Duodenal mucosa (tissue), 2 donors: ENCODE measurements around the gene STX10.
A peak's percentile ranks its signal among the peaks of the same experiment; 100 is the strongest.

Source experiments
- H3K27ac ChIP-seq: one replicate; pipeline ENCODE4 v1.7.0; 2013; ENCODE audit warnings: low read depth, low read length
- H3K27me3 ChIP-seq, 2 donors: one replicate each; pipeline ENCODE4 v1.7.0; 2013; ENCODE audit warnings: low read length in 2 of 2, control low read depth in 1 of 2; ENCODE audit not compliant: insufficient read depth in 2 of 2, control insufficient read depth in 1 of 2
- H3K36me3 ChIP-seq, 2 donors: one replicate each; pipeline ENCODE4 v1.7.0; 2013; ENCODE audit warnings: low read length in 2 of 2, control low read depth in 1 of 2; ENCODE audit not compliant: insufficient read depth in 2 of 2, control insufficient read depth in 1 of 2
- H3K4me1 ChIP-seq, 2 donors: one replicate each; pipeline ENCODE4 v1.7.0; 2013; ENCODE audit warnings: low read length in 2 of 2, control low read depth in 1 of 2; ENCODE audit not compliant: insufficient read depth in 2 of 2, control insufficient read depth in 1 of 2
- H3K4me3 ChIP-seq, 2 donors: one replicate each; pipeline ENCODE4 v1.7.0; 2013; ENCODE audit warnings: low read length in 2 of 2, low read depth in 1 of 2
- H3K9ac ChIP-seq, 2 donors: one replicate each; pipeline ENCODE4 v1.7.0; 2013; ENCODE audit warnings: low read length in 2 of 2, low read depth in 1 of 2
- H3K9me3 ChIP-seq, 2 donors: one replicate each; pipeline ENCODE4 v1.7.0; 2013; ENCODE audit warnings: low read length in 2 of 2, control low read depth in 1 of 2; ENCODE audit not compliant: control insufficient read depth in 1 of 2

STX10 gene

DNA sequence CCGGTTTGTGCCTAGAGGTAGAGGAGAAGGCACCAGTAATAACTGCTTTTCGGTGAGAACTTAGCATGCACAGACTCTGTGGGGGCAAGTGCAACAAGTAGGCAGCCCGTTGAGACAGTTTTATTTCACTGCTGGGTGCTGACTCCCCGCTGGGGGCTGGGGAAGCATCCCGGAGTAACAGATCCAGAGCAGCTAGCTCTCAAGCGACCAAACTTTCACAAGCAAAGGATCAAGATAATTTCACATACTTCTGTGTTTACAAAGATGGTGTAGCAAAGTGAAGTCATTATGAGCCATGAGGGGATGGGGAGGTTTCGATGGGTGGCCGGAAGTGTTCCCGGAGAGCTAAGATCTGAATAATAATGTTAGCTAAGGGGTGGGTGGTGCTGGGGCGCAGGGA, 29.4 kb downstream of the STX10 start:
- Histone ChIP-seq H3K4me3 (no peak overlapping the region), H3K9ac (peak overlapping the region in 1 of 2 donors; percentile 33), H3K36me3 (peaks cover 0 to 8% of the 10 kb centered on the region in 2 donors), H3K9me3 (no peaks in the 10 kb centered on the region), H3K27ac (no peak overlapping the region), H3K4me1 (peaks cover 36 to 41% of the 10 kb centered on the region in 2 donors), H3K27me3 (no peaks in the 10 kb centered on the region)

DNA sequence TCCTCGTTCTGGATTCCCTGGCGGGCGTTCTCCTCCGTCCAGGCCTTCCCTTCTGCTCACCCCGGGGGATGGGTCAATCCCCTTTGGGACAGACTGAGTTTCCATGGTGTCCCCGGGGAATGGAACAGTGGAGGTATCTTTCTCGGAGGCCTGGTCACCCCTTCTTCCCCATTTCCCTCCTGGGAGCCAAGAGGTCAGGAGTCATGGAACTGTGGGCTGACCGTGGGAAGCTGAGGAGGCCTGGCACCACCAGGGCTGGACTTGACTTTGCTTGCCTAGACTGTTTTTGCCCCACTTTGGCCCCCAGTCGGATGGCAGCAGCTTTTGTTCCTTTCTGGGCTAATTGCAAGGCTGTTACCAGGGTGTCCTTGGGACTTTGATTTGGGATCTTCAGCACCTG, 30.1 kb downstream of the STX10 start:
- Histone ChIP-seq H3K9me3 (no peaks in the 10 kb centered on the region), H3K4me3 (no peak overlapping the region), H3K36me3 (peaks cover 0 to 8% of the 10 kb centered on the region in 2 donors), H3K9ac (peak overlapping the region in 1 of 2 donors; percentile 56), H3K27me3 (no peaks in the 10 kb centered on the region), H3K27ac (no peak overlapping the region), H3K4me1 (peaks cover 41 to 47% of the 10 kb centered on the region in 2 donors)

DNA sequence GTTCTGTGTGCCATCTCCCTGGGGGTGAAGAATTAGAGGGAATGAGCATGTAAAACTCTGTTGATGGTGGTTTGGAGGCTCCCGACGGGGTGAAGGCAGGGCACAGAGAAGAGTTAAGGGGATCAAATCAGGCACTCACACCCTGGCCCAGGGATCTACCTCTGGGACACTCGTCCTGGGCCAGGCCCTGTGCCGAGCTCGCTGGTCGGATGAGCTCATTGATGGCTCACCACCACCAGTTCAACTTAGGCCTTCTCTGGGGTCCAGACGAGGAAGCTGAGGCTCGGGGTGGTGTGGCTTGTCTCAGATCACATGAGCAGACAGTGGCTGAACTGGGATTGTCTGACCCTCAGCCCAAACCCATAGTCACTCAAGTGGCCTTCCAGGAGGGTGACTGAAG, 30.5 kb downstream of the STX10 start:
- H3K4me1 ChIP-seq: peaks cover 41 to 47% of the 10 kb centered on the region in 2 donors
- H3K27ac ChIP-seq: no peak overlapping the region
- no peaks in the 10 kb centered on the region for H3K27me3 ChIP-seq
- H3K4me3 ChIP-seq: peak overlapping the region; percentile 65 to 80
- H3K9ac ChIP-seq: peak overlapping the region; percentile 48 to 56
- peaks cover 0 to 7% of the 10 kb centered on the region in 2 donors for H3K36me3 ChIP-seq
- H3K9me3 ChIP-seq: no peaks in the 10 kb centered on the region

DNA sequence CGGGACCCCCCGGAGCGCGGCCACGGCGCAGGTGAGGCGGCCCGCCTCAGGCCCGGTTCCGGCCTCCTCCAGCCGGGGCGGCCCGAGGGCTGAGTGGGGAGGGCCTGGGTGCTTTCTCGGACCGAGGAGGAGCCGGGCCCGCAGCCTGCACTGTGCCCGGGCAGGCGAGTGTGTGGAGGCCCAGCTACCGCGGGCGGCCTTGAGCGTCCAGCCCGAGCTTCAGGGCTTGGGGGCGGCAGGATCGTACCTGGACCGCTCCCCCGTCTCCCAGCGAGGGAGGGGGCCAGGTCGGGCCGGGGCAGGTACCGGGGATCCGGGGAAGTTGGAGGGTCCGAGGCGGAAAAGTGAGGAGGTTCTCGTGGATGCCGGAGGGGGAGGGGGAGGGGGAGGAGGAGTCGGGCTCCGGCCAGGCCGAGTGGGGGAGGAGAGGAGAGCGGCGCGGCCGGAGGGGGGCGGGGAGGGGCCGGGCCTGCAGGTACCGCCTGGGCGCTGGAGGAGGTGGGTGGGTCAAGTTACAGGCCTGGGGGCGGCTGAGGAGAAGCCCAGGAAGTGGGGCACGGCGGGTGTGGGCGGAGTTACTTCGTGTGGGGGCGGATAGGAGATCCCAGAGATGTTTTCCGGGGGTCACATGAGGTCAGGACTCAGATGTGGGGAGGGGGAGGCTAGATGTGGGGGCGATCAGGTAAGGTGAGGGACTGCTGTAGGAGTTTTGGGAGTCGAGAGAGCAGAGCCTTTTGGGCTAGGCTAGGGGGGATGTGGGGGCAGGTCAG, 31.6 kb downstream of the STX10 start:
- Histone ChIP-seq H3K36me3 (peaks cover 0 to 4% of the 10 kb centered on the region in 2 donors), H3K9me3 (no peaks in the 10 kb centered on the region), H3K27me3 (no peaks in the 10 kb centered on the region), H3K4me1 (peaks cover 41 to 47% of the 10 kb centered on the region in 2 donors), H3K4me3 (peak overlapping the region; percentile 65 to 80), H3K27ac (peak overlapping the region; percentile 20), H3K9ac (peak overlapping the region; percentile 56 to 72)

DNA sequence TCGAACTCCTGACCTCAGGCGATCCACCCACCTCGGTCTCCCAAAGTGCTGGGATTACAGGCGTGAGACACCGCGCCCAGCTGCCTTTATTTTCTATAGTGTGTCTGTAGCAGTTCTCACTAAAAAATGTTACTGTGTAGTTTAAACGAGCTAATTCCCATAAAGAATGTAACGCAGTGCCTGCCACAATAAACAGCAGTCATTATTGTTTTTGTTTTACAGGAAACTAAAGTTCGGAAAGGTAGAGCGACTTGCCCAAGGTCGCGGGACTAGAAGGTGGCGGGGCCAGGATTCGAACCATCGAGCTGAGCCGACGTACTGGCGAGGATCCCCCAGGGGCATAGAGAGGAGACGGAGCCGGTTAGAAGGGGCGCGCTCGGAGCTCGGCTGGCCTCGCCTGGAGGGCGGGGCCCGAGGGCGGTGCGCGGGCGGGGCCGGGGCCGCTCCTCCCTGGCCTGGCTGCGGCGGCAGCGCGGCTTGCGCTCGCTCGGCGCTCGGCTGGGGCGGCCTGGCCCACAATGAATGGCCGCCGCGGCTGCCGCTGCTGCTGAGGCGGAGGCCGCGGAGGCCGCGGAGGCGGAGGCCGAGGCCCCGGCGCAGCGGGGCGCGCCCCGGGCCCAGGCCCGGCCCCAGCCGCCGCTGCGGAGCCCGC, 32.3 kb downstream of the STX10 start, which contains the start of gene NACC1:
Gene NACC1, plus strand, starts transcription at position 493 of the 652 bp plus-strand sequence. CDS start 16,944 bp downstream, outside the sequence.
- Histone ChIP-seq H3K9me3 (no peaks in the 10 kb centered on the region), H3K27me3 (no peaks in the 10 kb centered on the region), H3K36me3 (peaks cover 0 to 3% of the 10 kb centered on the region in 2 donors), H3K9ac (peak within 1 kb of the TSS; percentile 72 to 75), H3K4me3 (peak within 1 kb of the TSS; percentile 94 to 99), H3K27ac (peak within 1 kb of the TSS; percentile 20), H3K4me1 (peaks cover 41 to 47% of the 10 kb centered on the region in 2 donors)

DNA sequence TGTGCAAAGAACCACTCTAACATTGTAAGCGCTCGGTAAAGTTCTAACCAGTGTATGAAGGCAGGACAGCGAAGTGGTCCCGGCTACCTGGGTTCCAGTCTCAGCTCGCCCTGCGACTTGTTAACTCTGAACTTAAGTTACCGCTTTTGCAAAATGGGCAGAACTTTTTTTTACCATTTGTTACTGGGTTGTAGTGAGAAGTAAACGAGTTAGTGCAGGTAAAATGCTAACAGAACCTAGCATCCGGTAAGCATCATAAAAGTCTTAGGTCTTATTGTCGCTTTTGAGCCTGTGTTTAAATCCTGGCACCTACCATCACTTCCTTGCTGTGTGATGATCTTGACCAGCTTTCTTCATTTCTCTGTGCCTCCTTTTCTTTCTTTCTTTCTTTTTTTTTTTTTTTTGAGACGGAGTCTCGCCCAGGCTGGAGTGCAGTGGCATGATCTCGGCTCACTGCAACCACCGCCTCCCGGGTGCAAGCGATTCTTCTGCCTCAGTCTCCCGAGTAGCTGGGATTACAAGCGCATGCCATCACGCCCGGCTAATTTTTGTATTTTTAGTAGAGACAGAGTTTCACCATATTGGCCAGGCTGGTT, 32.9 kb downstream of the STX10 start:
- Histone ChIP-seq H3K36me3 (peaks cover 0 to 9% of the 10 kb centered on the region in 2 donors), H3K9ac (peak overlapping the region; percentile 69 to 75), H3K27ac (no peak overlapping the region), H3K4me3 (peak overlapping the region; percentile 94 to 99), H3K27me3 (no peaks in the 10 kb centered on the region), H3K4me1 (peaks cover 39 to 47% of the 10 kb centered on the region in 2 donors), H3K9me3 (no peaks in the 10 kb centered on the region)

DNA sequence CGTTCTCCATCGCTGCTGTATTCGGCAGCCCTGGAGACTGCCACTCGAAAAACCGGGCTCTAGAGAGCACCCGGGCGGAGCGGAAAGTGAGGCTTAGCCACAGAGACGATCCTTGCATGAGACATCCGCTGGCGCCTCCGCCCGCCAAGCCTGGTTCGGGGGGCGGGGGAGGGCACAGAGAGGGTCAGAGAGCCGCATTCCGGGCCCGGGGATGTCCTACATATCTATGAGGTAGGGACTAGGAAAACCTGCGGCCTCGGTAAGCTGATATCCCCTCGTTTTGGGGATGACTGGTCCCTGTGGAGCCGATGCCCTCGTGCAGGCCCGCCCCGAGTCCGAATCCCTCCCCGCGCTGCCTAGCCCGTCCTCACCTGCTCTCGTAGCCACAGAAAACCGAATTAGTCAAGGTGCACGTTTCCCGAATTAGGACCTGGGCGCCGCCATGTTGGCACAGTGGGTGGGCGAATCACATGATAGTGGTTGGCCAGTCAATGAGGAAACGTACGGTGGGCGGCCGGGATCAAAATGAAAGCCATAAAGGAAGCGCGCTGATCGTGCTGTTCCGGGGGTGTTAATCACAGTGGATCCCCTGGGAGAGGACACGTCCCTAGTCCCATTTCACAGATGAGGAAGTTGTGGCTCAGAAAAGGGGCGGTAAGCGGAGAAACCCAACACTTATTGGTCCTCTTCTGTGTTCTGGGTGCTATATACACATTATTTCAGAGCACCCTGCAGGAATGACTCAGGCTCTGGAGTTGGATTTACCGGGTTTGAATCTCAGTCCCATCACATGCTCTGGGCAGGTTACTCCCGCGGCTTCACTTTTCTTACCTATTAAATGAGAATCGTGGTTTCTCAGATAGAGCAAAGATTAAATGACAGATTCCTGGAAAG, 33.6 kb downstream of the STX10 start, which contains the start of gene TRMT1:
Gene TRMT1, minus strand, starts transcription at position 459 of the 894 bp plus-strand sequence. Its CDS starts 341 bp downstream, at position 118.
- Histone ChIP-seq H3K4me1 (peaks cover 32 to 40% of the 10 kb centered on the region in 2 donors), H3K27ac (peak within 1 kb of the TSS; percentile 63), H3K9me3 (no peaks in the 10 kb centered on the region), H3K9ac (peak within 1 kb of the TSS; percentile 75 to 77), H3K27me3 (no peaks in the 10 kb centered on the region), H3K4me3 (peak within 1 kb of the TSS; percentile 94 to 99), H3K36me3 (peaks cover 0 to 7% of the 10 kb centered on the region in 2 donors)

DNA sequence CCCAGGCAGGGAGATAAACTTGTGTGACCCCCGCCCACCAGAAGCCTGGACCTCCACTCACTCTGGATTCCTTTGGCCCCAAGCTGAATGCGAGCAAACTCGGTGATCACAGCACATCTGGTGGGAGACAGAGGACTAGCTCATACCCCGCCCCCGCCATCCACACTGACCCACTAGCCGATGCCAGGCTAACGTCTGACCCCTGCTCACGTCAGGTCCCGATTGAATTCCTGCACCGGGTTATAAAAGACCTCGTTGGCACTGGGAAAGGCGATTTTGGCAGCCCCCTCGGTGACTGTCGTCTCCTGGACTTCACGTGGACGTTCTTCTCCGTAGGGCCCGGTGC, 34.3 kb downstream of the STX10 start:
- Histone ChIP-seq H3K9me3 (no peaks in the 10 kb centered on the region), H3K27me3 (no peaks in the 10 kb centered on the region), H3K27ac (no peak overlapping the region), H3K36me3 (peaks cover 0 to 7% of the 10 kb centered on the region in 2 donors), H3K9ac (peak overlapping the region; percentile 75 to 77), H3K4me1 (peaks cover 27 to 37% of the 10 kb centered on the region in 2 donors), H3K4me3 (peak overlapping the region; percentile 94 to 99)

DNA sequence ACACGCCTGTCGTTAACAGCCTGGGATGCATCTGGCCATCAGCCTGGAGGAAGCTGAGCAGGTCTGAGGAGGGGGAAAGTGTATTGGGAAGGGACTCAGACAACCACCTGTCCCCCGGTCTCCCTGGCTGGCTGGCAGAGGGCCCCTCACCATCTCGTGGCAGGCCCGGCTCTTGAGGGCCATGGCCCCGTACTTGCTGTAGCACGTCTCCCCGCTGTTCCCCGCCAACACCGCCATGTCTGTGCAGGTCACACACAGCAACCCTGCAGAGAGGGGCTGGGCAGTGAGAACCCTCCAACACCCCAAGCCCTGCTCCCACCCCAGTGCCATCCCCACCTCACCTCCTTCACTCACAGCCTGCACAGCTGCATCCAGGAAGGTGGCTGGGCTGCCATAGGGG, 37.6 kb downstream of the STX10 start:
- Histone ChIP-seq H3K36me3 (peaks cover 0 to 26% of the 10 kb centered on the region in 2 donors), H3K27me3 (no peaks in the 10 kb centered on the region), H3K9ac (no peak overlapping the region), H3K4me1 (peaks cover 8 to 16% of the 10 kb centered on the region in 2 donors), H3K9me3 (no peaks in the 10 kb centered on the region), H3K4me3 (no peak overlapping the region), H3K27ac (no peak overlapping the region)
